NCI-H1417 (cell line): ENCODE results near the gene RPS19BP1.
"Not testable (repeated sequence)": the region's sequence is repeated elsewhere in the genome, so short reads cannot be mapped to it uniquely, and the experiment has no call there.

Experiments used
- DNase-seq, 3 experiments: peaks; one replicate each; lab custom pipeline; 2025; lab: John Stamatoyannopoulos, UW

RPS19BP1 gene

GRCh38 chr22:39514373-39514973 lies 18.1 kb downstream of the RPS19BP1 start:
- peak in 1 of 3 experiments; percentile 16 for DNase-seq

GRCh38 chr22:39513791-39514190 lies 18.8 kb downstream of the RPS19BP1 start:
- DNase-seq = no peak

DNA sequence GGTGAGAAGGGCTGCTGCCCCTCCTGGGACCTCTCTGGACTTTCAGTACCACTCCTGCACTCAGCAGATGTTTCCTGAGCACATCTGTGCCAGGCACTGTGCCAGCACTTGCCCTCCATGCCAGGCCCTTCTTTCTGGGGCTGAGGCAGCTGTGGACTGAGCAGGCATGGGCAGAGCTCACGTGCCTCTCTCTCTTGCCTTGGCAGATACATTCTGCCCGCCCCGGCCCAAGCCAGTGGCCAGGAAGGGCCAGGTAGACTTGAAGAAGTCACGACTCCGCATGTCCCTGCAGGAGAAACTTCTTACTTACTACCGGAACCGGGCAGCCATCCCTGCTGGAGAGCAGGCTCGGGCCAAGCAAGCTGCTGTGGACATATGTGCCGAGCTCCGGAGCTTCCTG lies 20.5 kb downstream of the RPS19BP1 start:
- DNase-seq = no peak

DNA sequence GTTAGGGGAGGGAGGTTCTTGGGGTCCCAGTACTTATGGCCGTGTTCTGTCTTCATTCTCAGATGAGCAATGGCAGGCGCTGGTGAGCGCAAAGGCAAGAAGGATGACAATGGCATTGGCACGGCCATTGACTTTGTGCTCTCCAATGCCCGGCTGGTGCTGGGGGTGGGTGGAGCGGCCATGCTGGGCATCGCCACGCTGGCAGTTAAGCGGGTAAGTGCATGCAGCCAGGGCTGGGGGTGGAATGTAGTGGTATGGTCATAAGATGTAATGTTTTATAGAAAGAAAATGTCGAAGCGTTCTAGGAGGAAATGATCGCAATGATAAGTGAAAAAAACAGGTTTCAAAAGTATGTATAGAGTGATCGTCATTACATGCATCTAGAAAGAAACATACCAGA lies 21.3 kb downstream of the RPS19BP1 start:
- no peak for DNase-seq

DNA sequence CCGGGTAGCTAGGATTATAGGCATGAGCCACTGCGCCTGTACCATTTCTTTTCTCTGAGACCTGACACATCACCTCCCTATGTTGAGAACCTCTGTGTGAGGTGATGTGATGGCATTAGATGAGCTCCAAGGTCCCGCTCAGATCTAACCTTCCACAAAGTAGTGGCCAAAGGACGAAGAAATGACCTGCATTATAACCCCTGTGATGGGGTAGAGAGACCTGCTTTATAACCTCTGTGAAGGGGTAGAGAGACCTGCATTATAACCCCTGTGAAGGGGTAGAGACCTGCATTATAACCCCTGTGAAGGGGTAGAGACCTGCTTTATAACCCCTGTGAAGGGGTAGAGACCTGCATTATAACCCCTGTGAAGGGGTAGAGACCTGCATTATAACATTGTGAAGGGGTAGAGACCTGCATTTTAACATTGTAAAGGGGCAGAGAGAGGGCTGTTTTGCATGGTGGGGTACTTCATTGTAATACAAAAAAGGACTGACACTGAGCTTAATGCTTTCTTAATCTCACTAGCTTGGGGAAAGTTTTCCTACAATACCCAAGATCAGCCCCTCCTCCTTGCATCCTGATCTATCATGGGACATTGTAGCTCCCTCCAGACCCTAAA lies 21.9 kb downstream of the RPS19BP1 start:
- no peak for DNase-seq

DNA sequence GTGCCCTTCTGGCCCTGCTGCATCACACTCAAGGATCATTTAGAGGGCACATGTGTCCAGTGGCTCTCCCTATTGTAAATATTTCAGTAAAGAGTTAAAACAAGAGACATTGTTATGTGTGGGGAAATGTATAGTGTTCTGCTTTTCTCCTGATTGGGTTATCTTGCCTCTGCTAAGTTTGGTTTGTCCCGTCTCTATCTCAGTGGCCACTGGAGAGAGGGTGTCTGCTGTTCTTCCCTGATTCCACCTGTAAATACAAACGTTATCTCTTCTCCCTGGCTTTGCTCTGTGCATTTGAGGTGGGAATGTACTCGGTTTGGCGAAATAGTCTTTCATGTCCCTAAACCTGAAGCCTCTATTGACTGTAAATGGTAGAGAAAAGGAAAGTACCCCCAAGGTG lies 24.2 kb downstream of the RPS19BP1 start:
- DNase-seq = no peak

DNA sequence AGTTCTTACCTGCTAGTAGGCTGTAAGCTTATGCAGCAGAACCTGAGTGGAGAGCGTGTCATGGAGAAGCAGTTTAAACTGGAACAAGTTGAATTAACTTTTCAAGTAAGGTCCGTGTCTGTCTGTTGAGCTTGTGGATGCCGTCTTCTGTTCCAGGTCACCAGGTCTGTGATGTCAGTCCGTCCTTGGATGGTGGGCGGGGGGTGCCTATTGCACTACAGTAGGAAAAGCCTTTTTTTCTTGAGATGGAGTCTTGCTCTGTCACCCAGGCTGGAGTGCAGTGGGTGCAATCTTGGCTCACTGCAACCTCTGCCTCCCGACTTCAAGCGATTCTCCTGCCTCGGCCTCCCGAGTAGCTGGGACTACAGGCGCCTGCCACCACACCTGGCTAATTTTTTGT lies 25.5 kb downstream of the RPS19BP1 start:
- not testable (repeated sequence) for DNase-seq

GRCh38 chr22:39504071-39504470 lies 28.5 kb downstream of the RPS19BP1 start:
- DNase-seq = no peak

DNA sequence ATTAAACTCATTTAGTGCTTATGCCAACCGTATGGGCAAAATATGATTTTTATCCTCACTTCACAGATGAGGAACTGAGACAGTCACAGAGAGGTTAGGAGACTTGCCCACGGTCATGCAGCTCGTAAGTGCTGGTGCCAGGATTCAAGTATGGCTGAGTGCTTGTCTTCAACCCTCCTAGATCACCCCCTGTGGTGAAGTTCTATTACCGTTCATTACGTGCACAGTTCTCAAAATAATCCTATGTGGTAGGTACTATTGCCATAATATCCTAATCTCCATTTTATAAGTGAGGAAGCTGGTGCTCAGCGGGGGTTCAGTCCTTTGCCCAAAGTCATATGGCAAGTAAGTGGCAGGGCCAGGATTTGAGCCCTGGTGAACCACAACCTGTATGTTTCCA lies 28.9 kb downstream of the RPS19BP1 start:
- DNase-seq = no peak

- DNase-seq = no peak
Measured at GRCh38 chr22:39502789-39503409, 29.6 kb downstream of the RPS19BP1 start.

DNA sequence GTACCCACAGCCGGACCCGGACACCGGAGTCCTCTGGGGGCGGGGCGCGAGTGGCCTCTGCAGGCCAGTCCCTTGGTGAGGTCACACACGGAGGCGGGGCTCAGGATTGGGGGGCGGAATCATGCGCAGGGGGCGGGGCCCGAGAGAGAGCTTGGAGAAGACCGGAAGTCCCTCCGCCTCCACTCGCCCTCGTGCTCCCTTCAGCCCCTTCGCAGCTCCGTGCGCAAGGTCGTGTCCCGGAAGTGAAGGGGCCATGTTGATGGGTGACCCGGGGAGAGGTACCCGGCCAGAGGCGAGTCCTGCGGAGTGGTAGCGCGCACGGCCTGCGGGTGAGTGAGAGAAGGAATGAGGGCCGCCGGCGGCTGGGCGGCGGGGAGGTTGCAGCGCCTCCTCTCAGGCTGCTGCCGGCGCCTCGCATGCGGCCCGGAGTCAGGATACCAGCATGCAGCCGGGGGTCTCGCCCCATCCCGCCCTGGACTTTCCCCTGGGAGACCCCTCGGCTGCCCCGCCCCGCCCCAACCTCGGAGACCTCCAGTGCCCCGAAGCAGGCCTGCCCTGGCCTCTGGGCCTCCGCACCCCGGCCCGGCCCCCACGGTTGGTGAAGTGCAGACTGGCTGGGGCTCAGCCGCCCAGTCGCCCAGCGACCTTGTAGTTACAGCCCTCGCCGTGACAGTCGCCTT lies 30.3 kb downstream of the RPS19BP1 start, which contains the start of gene MIEF1:
MIEF1 (plus strand) TSS at position 182 of the 680 bp plus-strand sequence. CDS start 9,005 bp downstream, outside the sequence.
- peak; percentile 84 to 93 (median 86) for DNase-seq

GRCh38 chr22:39501644-39502108 lies 30.9 kb downstream of the RPS19BP1 start:
- no peak for DNase-seq

DNA sequence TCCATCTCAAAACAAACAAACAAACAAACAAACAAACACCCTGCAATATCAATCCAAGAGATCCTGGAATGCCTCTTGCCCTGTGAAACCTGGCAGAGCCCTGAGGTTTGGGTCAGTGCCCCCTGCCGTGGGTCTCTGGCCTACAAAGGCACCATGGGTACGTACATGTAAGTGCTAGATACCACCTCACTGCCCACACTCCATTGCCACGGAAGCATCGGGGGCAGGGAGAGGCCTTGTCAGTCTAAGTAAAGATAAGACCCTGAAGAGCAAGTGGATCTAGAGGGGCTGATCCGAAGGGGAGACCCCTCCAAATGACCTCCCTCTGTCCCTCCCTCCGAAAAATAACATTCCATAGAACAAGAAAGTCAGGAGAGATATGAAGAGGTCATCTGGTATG lies 32.4 kb downstream of the RPS19BP1 start:
- no peak for DNase-seq

DNA sequence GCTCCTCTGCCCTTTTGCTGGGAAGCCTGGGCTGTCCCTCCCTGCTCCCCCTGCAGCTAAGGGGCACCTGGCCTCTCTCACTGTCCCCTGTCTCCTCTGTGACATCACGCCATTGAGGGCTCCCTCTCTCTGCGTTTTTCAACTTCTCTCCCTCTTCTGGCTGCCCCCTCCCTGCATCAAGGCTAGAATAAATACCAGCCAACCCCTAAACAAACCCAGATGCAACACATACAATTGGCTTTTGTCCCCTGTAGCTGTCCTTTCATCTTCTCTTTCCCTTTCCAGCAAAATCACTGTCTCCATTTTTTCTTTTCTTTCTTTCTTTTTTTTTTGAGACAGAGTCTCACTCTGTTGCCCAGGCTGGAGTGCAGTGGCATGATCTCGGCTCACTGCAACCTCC lies 33.7 kb downstream of the RPS19BP1 start:
- DNase-seq = peak in 1 of 3 experiments; percentile 76

GRCh38 chr22:39498368-39498767 lies 34.2 kb downstream of the RPS19BP1 start:
- DNase-seq = peak in 2 of 3 experiments; percentile 66 to 82

- DNase-seq = no peak
Measured at GRCh38 chr22:39497429-39497828, 35.1 kb downstream of the RPS19BP1 start.

- DNase-seq = peak in 1 of 3 experiments; percentile 12
Measured at GRCh38 chr22:39496131-39496838, 36.3 kb downstream of the RPS19BP1 start.

DNA sequence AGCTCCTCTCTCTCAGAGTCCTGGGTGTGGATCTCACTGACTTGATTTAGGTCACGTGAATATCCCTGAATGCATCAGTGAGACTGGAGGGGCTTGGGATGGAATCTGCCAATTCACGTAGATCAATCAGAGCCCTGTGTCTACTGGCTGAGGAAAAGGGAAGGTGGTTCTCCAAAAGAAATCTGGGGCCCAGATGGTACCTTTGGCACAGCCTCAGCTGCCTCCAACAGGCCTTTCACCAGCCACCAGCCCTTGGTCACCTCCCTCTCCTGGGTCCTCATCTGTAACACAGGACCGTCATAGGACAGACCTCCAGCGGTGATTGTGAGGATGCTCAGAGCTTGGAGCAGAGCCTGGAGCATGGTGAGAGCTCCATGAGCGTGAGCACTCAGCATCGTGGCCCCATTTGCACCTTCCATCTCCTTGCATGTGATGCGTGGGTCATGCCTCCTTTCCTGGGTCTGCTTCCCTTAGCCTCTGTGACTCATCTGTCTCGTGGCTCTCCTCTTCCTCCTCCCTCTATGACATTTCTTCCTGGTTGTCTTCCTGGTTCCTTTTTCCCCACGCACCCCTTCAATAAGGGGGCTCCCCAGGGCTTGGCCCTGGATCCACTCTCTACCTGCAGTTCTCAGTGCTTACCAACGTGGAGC lies 38.0 kb downstream of the RPS19BP1 start:
- DNase-seq = no peak

DNA sequence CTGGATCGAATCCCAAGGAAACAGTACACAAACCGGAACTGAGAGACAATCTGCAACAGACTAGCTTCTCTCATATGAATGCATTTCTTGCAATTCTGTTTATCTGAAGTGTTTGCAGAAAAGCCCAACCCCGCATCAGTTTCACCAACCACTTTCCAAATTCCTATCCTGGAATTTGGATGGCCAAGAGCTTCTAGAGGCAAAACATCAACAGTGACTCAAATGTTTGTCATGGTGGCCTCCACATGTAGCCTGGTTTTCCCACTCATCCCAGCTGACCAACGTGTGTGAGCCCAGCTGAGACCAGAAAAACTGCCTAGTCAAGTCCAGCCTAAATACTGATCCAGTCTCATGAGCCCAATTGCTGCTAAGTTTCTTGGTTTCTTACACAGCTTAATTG lies 38.8 kb downstream of the RPS19BP1 start:
- DNase-seq = no peak

- no peak for DNase-seq
Measured at GRCh38 chr22:39492186-39492585, 40.4 kb downstream of the RPS19BP1 start.

DNA sequence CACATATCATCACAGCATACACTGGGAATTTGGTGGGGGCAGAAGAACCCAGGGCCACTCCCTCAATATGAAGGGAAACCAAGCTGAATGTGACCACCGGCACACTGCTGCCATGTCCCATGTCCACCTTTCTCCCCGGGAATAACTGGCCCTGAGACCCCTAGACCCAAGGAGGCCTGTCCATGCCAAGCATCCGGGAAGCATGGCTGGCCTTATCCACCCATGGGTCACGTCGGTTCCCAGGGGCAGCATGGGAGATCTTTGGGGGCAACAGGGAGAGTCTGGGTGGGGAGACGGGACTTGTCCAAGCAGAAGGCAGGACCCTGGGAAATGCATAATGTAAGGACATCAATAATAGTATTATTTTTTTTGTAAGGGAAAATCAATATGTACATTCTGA lies 40.9 kb downstream of the RPS19BP1 start:
- no peak for DNase-seq
